ENCODE results near the gene EZR.

The EZR gene

DNA sequence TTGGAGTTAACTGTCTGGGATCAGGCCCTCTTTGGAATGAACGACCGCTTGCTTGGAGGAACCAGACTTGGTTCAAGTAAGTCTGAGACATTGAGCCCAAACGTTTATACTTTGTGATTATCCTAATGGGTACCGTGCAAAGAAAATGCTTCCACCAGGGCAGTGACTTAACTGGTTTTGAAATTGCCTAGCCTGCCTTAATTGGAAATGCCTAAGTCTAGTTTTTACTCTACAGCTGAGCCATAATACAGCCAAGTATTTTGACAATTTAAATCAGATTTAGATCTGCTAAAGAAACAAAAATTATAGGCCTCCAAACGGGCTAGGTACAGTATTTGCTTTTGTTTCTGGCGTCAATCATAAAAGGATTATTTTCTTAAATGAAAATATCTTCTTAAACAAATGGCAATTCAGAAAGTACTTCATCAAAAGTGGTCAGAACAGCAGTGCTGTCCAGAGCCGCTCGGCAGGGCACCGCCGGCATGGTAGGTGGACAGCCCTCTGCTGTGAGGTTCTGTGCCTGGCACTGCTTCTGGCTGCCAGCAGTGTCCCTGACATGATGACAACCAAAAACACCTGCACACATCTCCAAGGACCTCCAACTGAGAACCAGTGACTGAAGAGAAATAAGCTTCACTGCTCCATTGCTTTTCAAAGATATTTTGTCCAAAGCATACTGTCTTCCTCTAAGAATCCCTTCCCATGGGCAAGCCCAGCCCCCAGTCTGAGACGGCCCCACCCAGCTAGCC is 55.6 kb downstream of the EZR start:
- TF ChIP-seq EZH2 (IDR thresholded peaks at IDR 0.05) (no peak), POLR2AphosphoS5 (IDR thresholded peaks at IDR 0.05; ENCODE audit: borderline replicate concordance, low read depth, low read length) (no peak; the same call in 1 of the 2 replicates), FOXP2 (optimal IDR thresholded peaks at IDR 0.05; ENCODE audit: control extremely low read depth, extremely low read length, insufficient read depth) (no peak)
- no peaks in the 10 kb centered on the region for H3K9me3 ChIP-seq (ENCODE audit: low read depth, low read length)
- H3K36me3 ChIP-seq (ENCODE audit: insufficient read depth, low read length) = peaks cover 35% of the 10 kb centered on the region
- no peak overlapping the region for H3K9ac ChIP-seq (ENCODE audit: insufficient read length)
- H3K27ac ChIP-seq = peak overlapping the region; percentile 42; the same call in 1 of the 2 replicates
- H3K4me3 ChIP-seq = no peak overlapping the region
- no peak for DNase-seq (ENCODE audit: low read depth, low spot score)

DNA sequence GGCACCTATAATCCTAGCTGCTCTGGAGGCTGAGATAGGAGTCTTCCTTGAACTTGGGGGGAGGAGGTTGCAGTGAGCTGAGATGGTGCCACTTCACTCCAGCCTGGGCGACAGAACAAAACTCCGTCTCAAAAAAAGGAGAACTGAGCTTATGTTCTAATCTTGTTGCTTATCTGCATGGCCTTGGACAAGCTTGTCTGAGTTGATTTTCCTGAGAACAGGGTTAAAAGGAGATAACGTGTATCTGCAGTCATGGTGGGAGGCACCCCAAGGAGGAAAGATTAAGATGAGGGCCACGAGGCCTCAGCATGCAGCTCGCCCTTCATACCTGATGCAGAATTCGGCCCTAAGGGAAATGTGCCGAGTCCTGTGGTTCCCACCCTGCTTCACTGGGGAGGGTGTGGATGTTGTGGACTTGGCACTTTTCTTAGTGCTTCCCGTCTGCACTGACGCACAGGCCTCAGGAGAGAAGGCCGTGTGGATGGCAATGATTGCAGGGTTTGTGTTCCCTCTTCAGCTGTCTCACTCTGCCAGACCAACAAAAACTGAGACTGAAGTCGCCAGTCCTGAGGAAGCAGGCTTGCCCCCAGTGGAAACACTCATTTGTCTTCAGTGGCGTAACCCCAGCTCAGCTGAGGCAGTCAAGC is 56.3 kb downstream of the EZR start:
- 0 out of 2 replicates have a peak overlapping the region, but pooled peaks have one; percentile 13 for H3K27ac ChIP-seq
- H3K9ac ChIP-seq (ENCODE audit: insufficient read length) = no peak overlapping the region
- TF ChIP-seq EZH2 (IDR thresholded peaks at IDR 0.05) = no peak
- TF ChIP-seq POLR2AphosphoS5 (IDR thresholded peaks at IDR 0.05; ENCODE audit: borderline replicate concordance, low read depth, low read length) = no peak
- TF ChIP-seq FOXP2 (optimal IDR thresholded peaks at IDR 0.05; ENCODE audit: control extremely low read depth, extremely low read length, insufficient read depth) = no peak
- no peaks in the 10 kb centered on the region for H3K9me3 ChIP-seq (ENCODE audit: low read depth, low read length)
- DNase-seq (ENCODE audit: low read depth, low spot score) = no peak
- H3K36me3 ChIP-seq (ENCODE audit: insufficient read depth, low read length) = peaks cover 28% of the 10 kb centered on the region
- H3K4me3 ChIP-seq = no peak overlapping the region

DNA sequence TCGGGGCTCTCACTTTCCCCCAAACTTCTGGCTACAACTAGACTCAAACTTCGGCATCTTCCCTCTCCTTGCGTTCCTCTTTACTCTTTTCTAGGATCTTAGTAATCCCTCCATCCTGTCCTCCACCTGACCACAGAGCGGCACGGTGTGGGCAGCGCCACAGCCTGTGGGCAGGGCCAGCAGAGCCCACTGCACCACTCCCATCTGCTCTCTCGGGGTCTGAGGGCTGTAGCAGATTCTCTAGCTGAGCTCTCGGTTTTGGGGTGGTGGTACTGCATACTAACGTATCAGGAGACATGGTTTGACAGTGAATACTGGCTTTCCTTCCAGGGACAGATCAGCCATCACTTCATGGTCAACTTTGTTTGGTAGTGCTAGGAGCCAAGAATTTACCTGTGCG is 57.4 kb downstream of the EZR start:
- H3K9ac ChIP-seq (ENCODE audit: insufficient read length) = no peak overlapping the region
- TF ChIP-seq EZH2 (IDR thresholded peaks at IDR 0.05) = no peak
- TF ChIP-seq FOXP2 (optimal IDR thresholded peaks at IDR 0.05; ENCODE audit: control extremely low read depth, extremely low read length, insufficient read depth) = no peak
- no peak for TF ChIP-seq POLR2AphosphoS5 (IDR thresholded peaks at IDR 0.05; ENCODE audit: borderline replicate concordance, low read depth, low read length)
- H3K27ac ChIP-seq = no peak overlapping the region
- H3K4me3 ChIP-seq = no peak overlapping the region
- no peaks in the 10 kb centered on the region for H3K9me3 ChIP-seq (ENCODE audit: low read depth, low read length)
- no peak for DNase-seq (ENCODE audit: low read depth, low spot score)
- peaks cover 19% of the 10 kb centered on the region for H3K36me3 ChIP-seq (ENCODE audit: insufficient read depth, low read length)

DNA sequence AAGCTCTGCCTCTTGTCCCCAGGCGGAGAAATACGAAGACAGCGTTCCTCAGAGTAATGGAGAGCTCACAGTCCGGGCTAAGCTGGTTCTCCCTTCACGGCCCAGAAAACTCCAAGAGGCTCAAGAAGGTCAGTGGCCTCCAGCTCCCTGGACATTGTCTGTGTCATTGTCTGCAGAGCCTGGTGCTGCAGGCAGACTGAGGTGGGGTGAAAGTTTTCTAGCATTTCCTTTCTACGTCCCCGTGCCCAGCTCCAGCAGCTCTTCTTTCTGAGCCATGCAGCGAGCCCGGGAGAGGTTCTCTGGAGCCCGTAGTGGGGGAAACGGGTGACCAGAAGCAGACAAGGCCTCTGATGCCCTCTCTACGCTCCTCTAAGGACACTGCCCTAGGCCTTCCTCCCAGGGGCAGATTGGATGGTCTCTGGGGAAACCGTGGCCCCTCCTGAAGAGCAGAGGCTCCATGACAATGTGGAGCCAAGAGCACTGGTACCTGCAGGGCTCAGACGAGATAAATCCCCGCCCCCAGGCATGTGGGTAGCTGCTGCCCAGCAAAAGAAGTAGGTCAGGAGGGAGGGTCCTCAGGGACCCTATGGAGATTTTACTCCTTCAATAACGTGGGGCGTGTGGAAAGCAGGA is 58.4 kb downstream of the EZR start:
- Histone ChIP-seq H3K4me3 (no peak overlapping the region), H3K9me3 (ENCODE audit: low read depth, low read length) (no peaks in the 10 kb centered on the region), H3K36me3 (ENCODE audit: insufficient read depth, low read length) (peaks cover 8% of the 10 kb centered on the region), H3K9ac (ENCODE audit: insufficient read length) (no peak overlapping the region), H3K27ac (no peak overlapping the region)
- no peak for DNase-seq (ENCODE audit: low read depth, low spot score)
- TF ChIP-seq FOXP2 (optimal IDR thresholded peaks at IDR 0.05; ENCODE audit: control extremely low read depth, extremely low read length, insufficient read depth) (no peak), POLR2AphosphoS5 (IDR thresholded peaks at IDR 0.05; ENCODE audit: borderline replicate concordance, low read depth, low read length) (no peak), EZH2 (IDR thresholded peaks at IDR 0.05) (no peak)

DNA sequence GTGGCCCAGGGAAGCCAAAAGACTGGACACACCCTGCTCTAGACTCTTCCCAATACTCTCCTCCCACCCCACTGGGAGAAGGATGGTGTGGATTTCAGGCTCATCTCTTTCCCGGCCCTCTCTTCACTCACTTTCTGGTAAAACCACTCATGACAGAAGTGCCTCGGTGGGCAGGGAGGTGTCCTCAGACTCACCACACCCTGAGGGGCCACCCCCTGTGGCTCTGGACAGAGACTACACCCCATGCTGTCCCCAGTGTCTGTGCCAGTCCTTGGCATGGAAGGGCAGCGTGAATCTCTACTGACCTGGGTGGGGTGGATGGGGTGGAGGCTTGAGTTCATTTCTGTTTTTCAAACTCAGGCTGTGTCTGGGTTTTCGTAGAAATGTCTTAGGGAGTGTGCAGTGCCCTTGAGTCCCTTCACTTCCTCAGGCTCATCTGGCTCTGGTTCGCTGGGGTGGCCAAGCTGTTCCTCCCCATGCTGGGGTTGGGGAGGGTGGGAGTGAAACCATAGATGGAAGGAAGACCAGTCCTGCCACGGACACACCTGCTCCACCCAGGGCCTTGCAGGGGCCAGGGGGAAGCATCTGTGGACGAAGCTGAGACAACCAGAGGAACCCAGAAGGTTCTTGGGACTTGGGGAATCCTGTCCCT is 59.1 kb downstream of the EZR start:
- Histone ChIP-seq H3K36me3 (ENCODE audit: insufficient read depth, low read length) (peaks cover 4% of the 10 kb centered on the region; the same call in 1 of the 2 replicates), H3K27ac (no peak overlapping the region), H3K9me3 (ENCODE audit: low read depth, low read length) (no peaks in the 10 kb centered on the region), H3K4me3 (no peak overlapping the region), H3K9ac (ENCODE audit: insufficient read length) (no peak overlapping the region)
- TF ChIP-seq FOXP2 (optimal IDR thresholded peaks at IDR 0.05; ENCODE audit: control extremely low read depth, extremely low read length, insufficient read depth) (no peak), POLR2AphosphoS5 (IDR thresholded peaks at IDR 0.05; ENCODE audit: borderline replicate concordance, low read depth, low read length) (no peak), EZH2 (IDR thresholded peaks at IDR 0.05) (no peak)
- no peak for DNase-seq (ENCODE audit: low read depth, low spot score)

DNA sequence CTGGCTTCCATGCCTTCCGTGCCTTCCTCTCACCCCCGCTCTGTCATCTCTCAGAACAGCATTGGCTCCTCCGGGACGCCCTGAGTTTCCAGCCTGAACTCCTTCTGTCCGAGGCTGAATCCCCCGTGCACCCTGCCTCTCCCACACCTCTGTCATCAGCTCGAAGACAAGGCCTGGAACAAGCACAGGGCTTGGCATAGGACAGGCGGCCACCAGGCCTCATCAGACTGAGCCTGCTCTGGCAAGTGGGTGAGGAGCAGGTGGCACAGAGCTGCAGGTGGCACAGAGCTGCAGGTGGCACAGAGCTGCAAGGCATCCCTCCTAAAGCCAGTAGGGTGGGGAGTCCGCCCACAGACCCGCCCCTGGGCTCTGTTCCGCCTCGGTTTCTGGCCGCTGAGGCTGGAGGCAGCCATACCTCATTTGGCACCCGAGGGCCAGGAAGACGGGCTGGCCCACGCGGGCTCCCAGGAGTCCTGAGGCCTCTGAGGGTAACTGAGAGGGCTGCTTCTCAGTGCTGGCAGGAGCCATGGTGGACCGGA is 60.2 kb downstream of the EZR start:
- no peak for DNase-seq (ENCODE audit: low read depth, low spot score)
- TF ChIP-seq EZH2 (IDR thresholded peaks at IDR 0.05) (no peak), POLR2AphosphoS5 (IDR thresholded peaks at IDR 0.05; ENCODE audit: borderline replicate concordance, low read depth, low read length) (no peak), FOXP2 (optimal IDR thresholded peaks at IDR 0.05; ENCODE audit: control extremely low read depth, extremely low read length, insufficient read depth) (no peak)
- H3K9ac ChIP-seq (ENCODE audit: insufficient read length) = no peak overlapping the region

DNA sequence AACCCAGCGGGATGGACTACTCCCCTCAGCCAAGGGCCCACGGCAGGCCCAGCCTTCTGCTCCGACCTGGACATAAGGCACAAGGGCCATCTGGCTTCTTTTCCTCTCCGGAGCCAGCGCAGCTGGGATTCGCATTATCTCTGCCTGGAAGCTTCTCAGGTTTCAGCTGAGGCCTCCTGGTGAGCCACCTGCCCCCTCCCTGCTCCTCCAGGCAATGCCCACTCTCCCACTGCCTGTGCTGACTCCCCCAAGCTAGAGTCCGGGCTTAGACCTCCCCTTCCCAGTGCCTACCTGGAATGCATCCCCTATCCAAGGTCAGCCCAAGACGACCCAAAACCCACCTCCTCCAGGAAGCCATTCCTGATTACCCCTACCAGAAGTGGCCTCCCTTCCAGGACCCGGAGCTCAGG is 60.7 kb downstream of the EZR start:
- no peaks in the 10 kb centered on the region for H3K36me3 ChIP-seq (ENCODE audit: insufficient read depth, low read length)
- H3K9me3 ChIP-seq (ENCODE audit: low read depth, low read length) = no peaks in the 10 kb centered on the region
- TF ChIP-seq EZH2 (IDR thresholded peaks at IDR 0.05) (no peak), FOXP2 (optimal IDR thresholded peaks at IDR 0.05; ENCODE audit: control extremely low read depth, extremely low read length, insufficient read depth) (no peak), POLR2AphosphoS5 (IDR thresholded peaks at IDR 0.05; ENCODE audit: borderline replicate concordance, low read depth, low read length) (no peak)
- DNase-seq (ENCODE audit: low read depth, low spot score) = no peak
- no peak overlapping the region for H3K4me3 ChIP-seq
- no peak overlapping the region for H3K27ac ChIP-seq
- no peak overlapping the region for H3K9ac ChIP-seq (ENCODE audit: insufficient read length)

More for the DNA sequence above, 60.2 kb downstream of the EZR start:
- Histone ChIP-seq H3K36me3 (ENCODE audit: insufficient read depth, low read length) (no peaks in the 10 kb centered on the region), H3K27ac (no peak overlapping the region), H3K9me3 (ENCODE audit: low read depth, low read length) (no peaks in the 10 kb centered on the region), H3K4me3 (no peak overlapping the region)

DNA sequence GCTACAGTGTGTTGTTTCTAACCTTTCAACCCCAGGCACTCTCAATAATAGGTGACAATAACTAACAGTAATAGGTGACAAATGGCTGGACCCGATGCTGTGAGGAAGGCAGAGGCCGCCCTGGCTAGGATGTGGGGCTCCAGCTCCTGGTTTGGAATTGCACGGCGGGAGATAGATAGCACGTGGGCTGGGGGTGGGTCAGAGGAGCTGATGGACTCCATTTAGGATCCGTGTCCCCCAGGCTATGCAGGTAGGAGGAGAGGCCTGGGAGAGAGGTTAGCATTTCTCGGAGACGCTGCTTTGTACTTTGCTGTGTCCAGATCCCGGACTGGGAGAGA is 61.4 kb downstream of the EZR start:
- no peak for DNase-seq (ENCODE audit: low read depth, low spot score)
- H3K9ac ChIP-seq (ENCODE audit: insufficient read length) = no peak overlapping the region
- no peaks in the 10 kb centered on the region for H3K9me3 ChIP-seq (ENCODE audit: low read depth, low read length)
- no peak overlapping the region for H3K4me3 ChIP-seq
- no peaks in the 10 kb centered on the region for H3K36me3 ChIP-seq (ENCODE audit: insufficient read depth, low read length)
- no peak overlapping the region for H3K27ac ChIP-seq
- TF ChIP-seq POLR2AphosphoS5 (IDR thresholded peaks at IDR 0.05; ENCODE audit: borderline replicate concordance, low read depth, low read length) (no peak), FOXP2 (optimal IDR thresholded peaks at IDR 0.05; ENCODE audit: control extremely low read depth, extremely low read length, insufficient read depth) (no peak), EZH2 (IDR thresholded peaks at IDR 0.05) (no peak)

Measured in SK-N-MC (cell line).